HEK293T (cell line): ENCODE data around the gene ARID1B.
"Not testable (repeated sequence)": the region's sequence is repeated elsewhere in the genome, so short reads cannot be mapped to it uniquely, and the experiment has no call there.

Source experiments
- CTCF ChIA-PET: fragments of 350-600 bp; formaldehyde crosslinking; extraction: SDS; loops from one replicate; lab custom pipeline; 2021; ENCODE audit warnings: antibody characterized with exemption, inconsistent platforms; lab: Yijun Ruan, JAX
- POLR2A ChIA-PET: fragments of 350-600 bp; formaldehyde crosslinking; extraction: SDS; loops from one replicate; lab custom pipeline; 2020; ENCODE audit warnings: antibody characterized with exemption, inconsistent platforms; lab: Yijun Ruan, JAX
- DNase-seq: peaks from one replicate; pipeline ENCODE4 v3.0.0; 2012; ENCODE audit warnings: mixed read lengths; ENCODE audit errors: extremely low spot score
- ARNT ChIP-seq: fragments of 450-650 bp; IDR thresholded peaks from 2 replicates; pipeline ENCODE4 v1.6.1; 2017; ENCODE audit warnings: mild to moderate bottlenecking
- BHLHE40 ChIP-seq: fragments of 450-650 bp; IDR thresholded peaks from 2 replicates; pipeline ENCODE4 v1.6.1; 2016; ENCODE audit warnings: mild to moderate bottlenecking, moderate library complexity, borderline replicate concordance
- CTBP1 ChIP-seq: fragments of 450-650 bp; IDR thresholded peaks from 2 replicates; pipeline ENCODE4 v1.6.1; 2016; ENCODE audit warnings: borderline replicate concordance
- ELF4 ChIP-seq: fragments of 450-650 bp; IDR thresholded peaks from 2 replicates; pipeline ENCODE4 v1.6.1; 2017; ENCODE audit warnings: antibody characterized with exemption
- FOXA1 ChIP-seq: fragments of 450-650 bp; IDR thresholded peaks from 2 replicates; pipeline ENCODE4 v1.6.1; 2016; ENCODE audit warnings: mild to moderate bottlenecking
- FOXK2 ChIP-seq: fragments of 450-650 bp; IDR thresholded peaks from 2 replicates; pipeline ENCODE4 v1.6.1; 2016; ENCODE audit warnings: mild to moderate bottlenecking
- FOXM1 ChIP-seq: fragments of 450-650 bp; IDR thresholded peaks from 2 replicates; pipeline ENCODE4 v1.6.1; 2017; ENCODE audit warnings: mild to moderate bottlenecking, borderline replicate concordance
- HDGF ChIP-seq: fragments of 450-650 bp; IDR thresholded peaks from 2 replicates; pipeline ENCODE4 v1.6.1; 2017; ENCODE audit warnings: antibody characterized with exemption, borderline replicate concordance
- L3MBTL2 ChIP-seq: fragments of 450-650 bp; conservative IDR thresholded peaks from 2 replicates; pipeline ENCODE4 v1.6.1; 2016; ENCODE audit warnings: mild to moderate bottlenecking
- LEF1 ChIP-seq: fragments of 450-650 bp; IDR thresholded peaks from 2 replicates; pipeline ENCODE4 v1.6.1; 2017; ENCODE audit warnings: mild to moderate bottlenecking, borderline replicate concordance
- NFRKB ChIP-seq: fragments of 450-650 bp; IDR thresholded peaks from 2 replicates; pipeline ENCODE4 v1.6.1; 2016; ENCODE audit warnings: mild to moderate bottlenecking, moderate library complexity
- SP1 ChIP-seq: fragments of 450-650 bp; IDR thresholded peaks from 2 replicates; pipeline ENCODE4 v1.6.1; 2017
- SUZ12 ChIP-seq: fragments of 450-650 bp; IDR thresholded peaks from 2 replicates; pipeline ENCODE4 v1.6.1; 2016; ENCODE audit warnings: mild to moderate bottlenecking
- TARDBP ChIP-seq: fragments of 450-650 bp; IDR thresholded peaks from 2 replicates; pipeline ENCODE4 v1.6.1; 2016
- ZNF384 ChIP-seq: fragments of 450-650 bp; IDR thresholded peaks from 2 replicates; pipeline ENCODE4 v1.6.1; 2016
- TF ChIP-seq, protein P1 (sequence below): fragments of 450-650 bp; IDR thresholded peaks from 2 replicates; pipeline ENCODE4 v1.6.1; 2016

Gene ARID1B

GRCh38 chr6:156943166-156943565 lies 166.0 kb downstream of the ARID1B start:
- POLR2A ChIA-PET: interaction anchor here (1.2 kb wide), 1 partner anchor 78 kb away, joined by 5 read pairs; no protein-coding TSS in a partner anchor
- TF ChIP-seq ARNT (no peak), FOXK2 (no peak), TARDBP (no peak), BHLHE40 (no peak), SP1 (no peak), CTBP1 (no peak), ELF4 (no peak), LEF1 (no peak), NFRKB (no peak), HDGF (no peak)
- TF ChIP-seq, protein P1, sequence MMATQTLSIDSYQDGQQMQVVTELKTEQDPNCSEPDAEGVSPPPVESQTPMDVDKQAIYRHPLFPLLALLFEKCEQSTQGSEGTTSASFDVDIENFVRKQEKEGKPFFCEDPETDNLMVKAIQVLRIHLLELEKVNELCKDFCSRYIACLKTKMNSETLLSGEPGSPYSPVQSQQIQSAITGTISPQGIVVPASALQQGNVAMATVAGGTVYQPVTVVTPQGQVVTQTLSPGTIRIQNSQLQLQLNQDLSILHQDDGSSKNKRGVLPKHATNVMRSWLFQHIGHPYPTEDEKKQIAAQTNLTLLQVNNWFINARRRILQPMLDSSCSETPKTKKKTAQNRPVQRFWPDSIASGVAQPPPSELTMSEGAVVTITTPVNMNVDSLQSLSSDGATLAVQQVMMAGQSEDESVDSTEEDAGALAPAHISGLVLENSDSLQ: no peak

DNA sequence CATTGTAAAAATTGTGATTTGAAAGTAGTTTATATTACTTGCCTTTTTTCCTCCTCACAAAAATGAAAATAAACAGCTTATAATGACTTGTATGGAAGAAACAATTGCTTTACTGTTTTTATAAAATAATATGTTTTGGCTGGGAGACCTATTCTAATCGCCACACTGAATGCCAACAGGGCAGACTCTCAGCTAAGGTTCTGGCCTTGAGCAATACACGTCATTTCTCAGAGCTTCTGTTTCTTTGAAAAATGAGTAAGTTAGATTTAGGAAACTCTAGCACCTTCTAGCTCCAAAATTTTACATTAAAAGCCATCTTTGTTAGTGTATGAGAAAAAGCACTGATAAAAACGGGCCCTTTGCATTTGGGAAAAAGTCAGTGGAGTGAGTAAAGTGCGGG lies 166.6 kb downstream of the ARID1B start:
- ChIA-PET CTCF (interaction anchor here (0.8 to 2.0 kb wide), 2 partner anchors 8 to 11 kb away, joined by 3 to 10 read pairs; no protein-coding TSS in a partner anchor), POLR2A (no interaction called here)
- TF ChIP-seq TARDBP (no peak), SP1 (no peak), ZNF384 (no peak), HDGF (no peak), SUZ12 (no peak)
- TF ChIP-seq, protein P1: no peak
- DNase-seq: no peak

More at GRCh38 chr6:156943166-156943565, 166.0 kb downstream of the ARID1B start:
- CTCF ChIA-PET: interaction anchor here (0.8 to 2.0 kb wide), 4 partner anchors 9 to 91 kb away, joined by 3 to 10 read pairs (median 3); no protein-coding TSS in a partner anchor
- DNase-seq: no peak

- ChIA-PET CTCF (interaction anchor here (0.6 kb wide), 1 partner anchor 164 kb away, joined by 5 read pairs; no protein-coding TSS in a partner anchor), POLR2A (no interaction called here)
- TF ChIP-seq FOXK2 (no peak), HDGF (no peak), FOXA1 (no peak), TARDBP (no peak), FOXM1 (no peak), ZNF384 (no peak), ARNT (no peak), SUZ12 (no peak), ELF4 (no peak), NFRKB (no peak), BHLHE40 (no peak), CTBP1 (no peak), LEF1 (no peak)
- TF ChIP-seq, protein P1: no peak
- DNase-seq: no peak
These were observed 167.2 kb downstream of the ARID1B start for GRCh38 chr6:156944412-156944811.

- DNase-seq, POLR2A ChIA-PET, CTCF ChIA-PET: not testable (repeated sequence)
These were observed 168.6 kb downstream of the ARID1B start for GRCh38 chr6:156945789-156946172.

DNA sequence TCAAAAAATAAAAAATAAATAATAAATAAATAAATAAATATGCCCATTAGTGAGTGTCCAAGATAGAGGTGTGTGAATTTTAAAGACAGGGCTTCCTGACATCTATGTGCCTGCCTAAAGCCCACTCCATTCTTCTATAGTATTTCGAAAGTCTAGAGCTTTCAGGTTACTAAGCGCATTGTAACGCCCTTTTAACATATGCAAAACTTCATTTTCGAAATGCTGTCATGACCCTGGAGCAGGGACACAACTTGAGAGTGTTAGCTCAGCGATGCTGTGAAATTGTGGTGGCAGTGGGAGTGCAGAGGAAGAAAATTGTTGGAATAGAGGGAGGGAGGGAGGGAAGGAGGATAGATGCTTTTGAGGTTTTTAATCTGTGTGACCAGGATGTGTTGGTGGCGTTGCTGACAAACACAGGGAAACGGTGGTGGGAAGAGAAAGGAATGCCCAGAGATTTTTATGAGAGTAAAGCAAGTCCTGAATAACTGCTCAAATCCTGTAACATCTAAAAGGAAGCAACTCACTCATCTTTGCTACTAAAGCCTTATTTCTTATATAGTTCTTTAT lies 169.3 kb downstream of the ARID1B start:
- TF ChIP-seq HDGF (no peak), ELF4 (no peak), FOXK2 (no peak), ZNF384 (no peak), SUZ12 (no peak), LEF1 (no peak), SP1 (no peak), L3MBTL2 (no peak), FOXA1 (no peak), NFRKB (no peak), CTBP1 (no peak), TARDBP (no peak), ARNT (no peak), BHLHE40 (no peak), FOXM1 (no peak)
- TF ChIP-seq, protein P1: no peak
- CTCF ChIA-PET: no interaction called here
- DNase-seq: no peak
- POLR2A ChIA-PET: no interaction called here

GRCh38 chr6:156948277-156948676 lies 171.1 kb downstream of the ARID1B start:
- POLR2A ChIA-PET: no interaction called here
- CTCF ChIA-PET: no interaction called here
- DNase-seq: no peak
- no peak for TF ChIP-seq L3MBTL2
- TF ChIP-seq SP1: no peak
- no peak for TF ChIP-seq ZNF384
- no peak for TF ChIP-seq NFRKB
- TF ChIP-seq, protein P1: no peak
- no peak for TF ChIP-seq FOXM1
- no peak for TF ChIP-seq HDGF
- no peak for TF ChIP-seq BHLHE40
- TF ChIP-seq FOXA1: no peak
- TF ChIP-seq SUZ12: no peak
- no peak for TF ChIP-seq ELF4
- no peak for TF ChIP-seq CTBP1
- TF ChIP-seq FOXK2: no peak
- TF ChIP-seq ARNT: no peak
- TF ChIP-seq TARDBP: no peak
- no peak for TF ChIP-seq LEF1
